Activated naive CD4-positive, alpha-beta T cell treated with anti-CD3 and anti-CD28 coated beads, Interleukin-2, amount 50 U/mL, for 24 hours (primary cell): Measurements from ENCODE around the gene PPP4R2.

Source experiments
- H3K27ac Mint-ChIP-seq: one replicate; pipeline ENCODE4 v1.8.0; 2021; ENCODE audit warnings: mild to moderate bottlenecking, mixed read lengths
- H3K27me3 Mint-ChIP-seq: one replicate; pipeline ENCODE4 v1.8.0; 2021; ENCODE audit warnings: mixed read lengths
- H3K36me3 Mint-ChIP-seq: one replicate; pipeline ENCODE4 v1.8.0; 2021; ENCODE audit warnings: mixed read lengths
- H3K4me1 Mint-ChIP-seq: one replicate; pipeline ENCODE4 v1.8.0; 2021; ENCODE audit warnings: mixed read lengths
- H3K4me3 Mint-ChIP-seq: one replicate; pipeline ENCODE4 v1.8.0; 2021; ENCODE audit warnings: mild to moderate bottlenecking, mixed read lengths
- H3K9me3 Mint-ChIP-seq: one replicate; pipeline ENCODE4 v1.8.0; 2021; ENCODE audit warnings: mixed read lengths

PPP4R2 gene

GRCh38 chr3:73068419-73068818 is 71.8 kb downstream of the PPP4R2 start:
- Mint-ChIP-seq H3K27ac (no peak overlapping the region), H3K36me3 (peaks cover 10% of the 10 kb centered on the region)

DNA sequence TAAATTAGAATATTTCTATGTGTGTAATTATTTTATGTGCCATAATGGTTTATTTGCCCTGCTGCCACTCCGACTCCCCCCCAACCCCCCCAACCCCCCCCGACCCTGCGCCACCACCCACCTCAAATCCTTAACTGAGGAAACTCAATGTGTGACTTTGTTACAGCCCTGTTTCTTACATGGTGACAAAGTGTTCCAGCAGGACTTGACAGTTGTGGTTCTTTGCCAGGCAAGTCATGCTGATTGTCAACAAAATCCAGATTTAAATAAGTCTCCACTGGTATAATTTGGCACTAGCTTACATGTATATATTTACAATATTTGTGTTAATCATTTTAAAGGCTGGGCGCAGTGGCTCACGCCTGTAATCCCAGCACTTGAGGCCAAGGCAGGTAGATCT is 72.6 kb downstream of the PPP4R2 start:
- H3K27me3 Mint-ChIP-seq, result no peaks in the 10 kb centered on the region
- H3K36me3 Mint-ChIP-seq, result peaks cover 10% of the 10 kb centered on the region
- H3K27ac Mint-ChIP-seq, result no peak overlapping the region
- no peaks in the 10 kb centered on the region for H3K9me3 Mint-ChIP-seq
- peaks cover 21% of the 10 kb centered on the region for H3K4me1 Mint-ChIP-seq
- no peak overlapping the region for H3K4me3 Mint-ChIP-seq

More at GRCh38 chr3:73068419-73068818, 71.8 kb downstream of the PPP4R2 start:
- Mint-ChIP-seq H3K4me1 (peaks cover 21% of the 10 kb centered on the region), H3K4me3 (no peak overlapping the region), H3K9me3 (no peaks in the 10 kb centered on the region), H3K27me3 (no peaks in the 10 kb centered on the region)

DNA sequence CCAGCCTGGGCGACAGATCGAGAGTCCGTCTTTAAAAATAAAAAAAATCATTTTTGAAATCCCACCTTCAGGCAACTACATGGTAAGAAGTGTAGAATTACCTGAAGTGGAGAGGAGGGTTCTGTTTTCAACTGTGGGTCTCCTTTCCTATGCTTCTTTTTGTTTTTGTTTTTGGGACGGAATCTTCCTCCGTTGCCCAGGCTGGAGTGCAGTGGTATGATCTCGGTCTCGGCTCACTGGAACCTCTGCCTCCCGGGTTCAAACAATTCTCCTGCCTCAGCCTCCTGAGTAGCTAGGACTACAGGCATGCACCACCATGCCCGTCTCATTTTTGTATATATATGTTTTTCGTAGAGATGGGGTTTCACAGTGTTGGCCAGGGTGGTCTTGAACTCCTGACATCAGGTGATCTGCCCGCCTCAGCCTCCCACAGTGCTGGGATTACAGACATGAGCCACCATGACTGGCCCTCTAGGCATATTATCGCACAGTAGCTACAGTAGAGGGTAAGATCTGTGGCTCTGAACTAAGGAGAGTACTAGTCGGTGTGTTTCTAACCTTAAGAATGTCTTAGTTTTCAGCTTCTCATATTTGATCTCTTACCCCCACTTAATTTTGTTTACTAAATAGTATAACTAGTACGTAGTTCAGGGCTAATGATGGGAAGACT is 73.3 kb downstream of the PPP4R2 start:
- H3K27me3 Mint-ChIP-seq, result no peaks in the 10 kb centered on the region
- peaks cover 6% of the 10 kb centered on the region for H3K36me3 Mint-ChIP-seq
- no peak overlapping the region for H3K4me3 Mint-ChIP-seq
- no peak overlapping the region for H3K27ac Mint-ChIP-seq
- no peaks in the 10 kb centered on the region for H3K9me3 Mint-ChIP-seq
- H3K4me1 Mint-ChIP-seq, result peaks cover 21% of the 10 kb centered on the region

DNA sequence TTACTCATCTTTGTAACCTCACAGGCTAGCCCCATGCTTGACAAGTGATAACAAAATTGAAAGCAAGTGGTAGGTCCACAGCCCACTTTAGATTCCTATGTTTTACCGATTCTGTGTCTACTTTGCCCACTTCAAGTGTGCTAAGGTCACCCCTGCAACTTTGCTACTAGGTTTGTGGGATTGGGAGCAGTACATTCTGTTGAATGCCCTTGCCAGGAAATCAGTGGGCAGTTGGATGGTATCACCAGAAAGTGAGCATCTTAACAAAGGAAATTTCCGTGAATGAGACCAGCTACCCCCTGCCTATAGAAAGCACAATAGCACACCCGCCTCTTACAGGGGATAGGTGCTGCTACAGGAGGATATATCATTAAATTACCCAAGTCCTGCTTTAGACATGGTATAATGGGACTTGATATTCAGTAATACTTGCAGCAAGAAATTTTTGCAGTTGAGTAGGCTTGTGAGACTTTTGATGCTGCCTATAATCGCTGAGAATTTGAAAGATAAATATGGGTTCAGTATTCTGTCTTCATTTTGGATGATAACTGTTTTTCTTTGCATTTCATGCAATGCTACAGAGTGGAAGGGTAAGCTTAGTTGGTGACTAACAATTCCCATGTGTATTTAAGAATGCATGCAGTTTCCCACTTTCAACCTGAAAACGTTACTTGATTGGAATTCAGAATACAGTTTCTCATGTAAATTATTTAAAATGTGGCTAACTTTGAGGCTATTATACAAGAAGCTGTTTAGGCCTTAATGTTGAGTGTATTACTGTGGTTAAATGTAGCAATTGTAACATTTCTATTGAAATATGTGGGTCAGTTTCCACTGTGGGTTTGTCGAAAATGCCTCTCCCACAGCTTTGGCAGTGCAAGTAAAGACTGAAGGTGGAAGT is 74.3 kb downstream of the PPP4R2 start:
- H3K9me3 Mint-ChIP-seq, result no peaks in the 10 kb centered on the region
- no peak overlapping the region for H3K4me3 Mint-ChIP-seq
- H3K36me3 Mint-ChIP-seq, result peaks cover 1% of the 10 kb centered on the region
- no peak overlapping the region for H3K27ac Mint-ChIP-seq
- peaks cover 21% of the 10 kb centered on the region for H3K4me1 Mint-ChIP-seq
- H3K27me3 Mint-ChIP-seq, result no peaks in the 10 kb centered on the region

- peak overlapping the region; percentile 71 for H3K27ac Mint-ChIP-seq
- no peaks in the 10 kb centered on the region for H3K9me3 Mint-ChIP-seq
- no peaks in the 10 kb centered on the region for H3K36me3 Mint-ChIP-seq
- no peaks in the 10 kb centered on the region for H3K27me3 Mint-ChIP-seq
- H3K4me3 Mint-ChIP-seq, result no peak overlapping the region
- H3K4me1 Mint-ChIP-seq, result peaks cover 21% of the 10 kb centered on the region
Observed at GRCh38 chr3:73071952-73072351, 75.3 kb downstream of the PPP4R2 start.

DNA sequence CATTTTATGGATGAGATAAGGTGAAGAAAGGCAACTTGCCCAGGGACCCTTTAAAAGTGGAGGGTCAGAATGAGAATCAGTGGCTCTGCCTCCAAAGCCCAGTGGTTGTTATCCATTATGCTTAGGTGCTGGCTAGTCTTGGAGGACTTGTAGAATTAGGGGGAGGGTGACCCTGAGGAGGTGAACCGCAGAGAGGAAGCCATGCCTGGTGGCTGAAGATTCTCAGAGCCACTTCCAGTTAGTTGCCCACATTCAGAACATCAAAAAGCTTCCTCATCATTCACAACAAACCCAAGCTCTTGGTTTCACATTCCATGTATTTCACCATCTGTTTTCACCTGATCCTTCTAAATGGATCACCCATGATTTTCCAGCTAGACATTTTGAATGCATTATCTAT is 76.0 kb downstream of the PPP4R2 start:
- no peaks in the 10 kb centered on the region for H3K27me3 Mint-ChIP-seq
- H3K9me3 Mint-ChIP-seq, result no peaks in the 10 kb centered on the region
- H3K27ac Mint-ChIP-seq, result no peak overlapping the region
- H3K4me1 Mint-ChIP-seq, result peaks cover 21% of the 10 kb centered on the region
- H3K4me3 Mint-ChIP-seq, result no peak overlapping the region
- no peaks in the 10 kb centered on the region for H3K36me3 Mint-ChIP-seq

DNA sequence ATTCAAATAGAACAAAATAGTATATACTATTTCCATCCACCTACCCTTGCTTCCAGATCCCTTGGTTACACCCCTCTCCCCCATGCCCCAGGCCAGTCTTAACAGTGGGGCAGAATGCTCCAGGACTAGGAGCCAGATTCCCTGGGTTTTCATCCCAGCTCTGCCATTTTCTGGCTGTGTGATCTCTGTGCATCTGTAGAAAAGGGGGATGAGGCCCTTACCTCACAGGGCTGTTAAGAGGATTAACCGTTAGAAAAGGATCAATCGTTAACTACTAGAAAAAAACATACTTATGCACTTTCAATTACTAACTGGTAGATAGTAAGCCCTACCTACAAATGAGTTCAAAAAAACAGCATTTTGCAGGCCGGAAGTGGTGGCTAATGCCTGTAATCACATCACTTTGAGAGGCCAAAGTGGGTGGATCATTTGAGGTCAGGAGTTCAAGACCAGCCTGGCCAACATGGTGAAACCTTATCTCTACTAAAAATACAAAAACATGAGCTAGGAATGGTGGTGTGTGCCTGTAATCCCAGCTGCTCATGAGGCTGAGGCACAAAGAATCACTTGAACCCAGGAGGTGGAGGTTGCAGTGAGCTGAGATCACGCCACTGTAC is 76.6 kb downstream of the PPP4R2 start:
- no peaks in the 10 kb centered on the region for H3K36me3 Mint-ChIP-seq
- no peaks in the 10 kb centered on the region for H3K9me3 Mint-ChIP-seq
- H3K4me3 Mint-ChIP-seq, result no peak overlapping the region
- no peak overlapping the region for H3K27ac Mint-ChIP-seq
- peaks cover 21% of the 10 kb centered on the region for H3K4me1 Mint-ChIP-seq
- H3K27me3 Mint-ChIP-seq, result no peaks in the 10 kb centered on the region

GRCh38 chr3:73074781-73075180 is 78.2 kb downstream of the PPP4R2 start:
- no peaks in the 10 kb centered on the region for H3K27me3 Mint-ChIP-seq
- H3K4me1 Mint-ChIP-seq, result peaks cover 21% of the 10 kb centered on the region
- H3K27ac Mint-ChIP-seq, result no peak overlapping the region
- H3K36me3 Mint-ChIP-seq, result no peaks in the 10 kb centered on the region
- no peaks in the 10 kb centered on the region for H3K9me3 Mint-ChIP-seq
- no peak overlapping the region for H3K4me3 Mint-ChIP-seq

- Mint-ChIP-seq H3K4me1 (no peaks in the 10 kb centered on the region), H3K27ac (no peak overlapping the region), H3K4me3 (no peak overlapping the region), H3K27me3 (no peaks in the 10 kb centered on the region), H3K36me3 (no peaks in the 10 kb centered on the region), H3K9me3 (no peaks in the 10 kb centered on the region)
Observed at GRCh38 chr3:73080216-73080966, 83.8 kb downstream of the PPP4R2 start.

- Mint-ChIP-seq H3K4me3 (no peak overlapping the region), H3K27ac (no peak overlapping the region), H3K9me3 (no peaks in the 10 kb centered on the region), H3K36me3 (no peaks in the 10 kb centered on the region), H3K4me1 (peaks cover 4% of the 10 kb centered on the region), H3K27me3 (no peaks in the 10 kb centered on the region)
Observed at GRCh38 chr3:73081140-73081539, 84.5 kb downstream of the PPP4R2 start.

DNA sequence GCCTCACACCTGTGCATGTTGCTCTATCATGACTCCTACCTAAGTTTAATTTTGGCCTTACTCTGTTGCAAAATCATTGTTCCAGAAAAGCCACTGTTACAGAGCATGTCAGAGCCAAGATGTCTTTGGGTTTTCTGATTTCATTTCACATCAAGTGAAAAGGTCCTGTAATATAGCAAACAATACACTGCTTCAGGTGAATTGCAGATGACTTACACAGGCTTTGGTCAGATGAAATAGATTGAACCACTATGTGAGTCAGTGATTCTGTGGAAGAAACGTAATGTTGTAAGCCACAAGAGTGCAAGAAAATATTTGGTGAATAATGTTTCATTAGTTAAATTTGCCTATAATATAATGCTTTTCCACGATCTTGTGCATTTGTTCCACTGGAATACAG is 87.6 kb downstream of the PPP4R2 start:
- no peaks in the 10 kb centered on the region for H3K9me3 Mint-ChIP-seq
- H3K4me1 Mint-ChIP-seq, result peaks cover 9% of the 10 kb centered on the region
- no peaks in the 10 kb centered on the region for H3K36me3 Mint-ChIP-seq
- no peaks in the 10 kb centered on the region for H3K27me3 Mint-ChIP-seq
- H3K27ac Mint-ChIP-seq, result no peak overlapping the region
- H3K4me3 Mint-ChIP-seq, result no peak overlapping the region

- no peaks in the 10 kb centered on the region for H3K9me3 Mint-ChIP-seq
- peaks cover 9% of the 10 kb centered on the region for H3K4me1 Mint-ChIP-seq
- H3K27me3 Mint-ChIP-seq, result no peaks in the 10 kb centered on the region
- H3K36me3 Mint-ChIP-seq, result no peaks in the 10 kb centered on the region
- peak overlapping the region; percentile 51 for H3K4me3 Mint-ChIP-seq
- H3K27ac Mint-ChIP-seq, result peak overlapping the region; percentile 31
Observed at GRCh38 chr3:73086071-73086494, 89.5 kb downstream of the PPP4R2 start.

DNA sequence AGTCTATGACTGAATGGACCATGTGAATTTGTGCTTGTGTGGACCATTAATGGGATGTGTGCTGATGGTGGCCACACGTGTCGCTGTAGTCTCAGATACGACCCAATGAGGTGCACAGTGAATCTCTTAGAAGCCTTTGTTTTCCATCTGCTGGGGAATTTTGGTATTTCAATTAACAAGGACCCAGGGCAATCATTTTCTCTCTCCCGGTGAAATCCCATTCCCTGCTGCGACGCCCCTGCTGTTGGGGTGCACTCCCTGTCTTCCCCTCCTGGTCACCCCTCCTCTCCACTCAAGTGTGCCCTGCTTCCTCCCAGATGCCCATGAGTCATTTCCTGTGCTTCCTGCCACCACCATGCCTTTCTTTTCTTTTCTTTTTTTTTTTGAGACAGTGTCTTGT is 97.5 kb downstream of the PPP4R2 start:
- no peaks in the 10 kb centered on the region for H3K9me3 Mint-ChIP-seq
- H3K4me1 Mint-ChIP-seq, result peaks cover 7% of the 10 kb centered on the region
- no peak overlapping the region for H3K4me3 Mint-ChIP-seq
- no peaks in the 10 kb centered on the region for H3K36me3 Mint-ChIP-seq
- no peak overlapping the region for H3K27ac Mint-ChIP-seq
- no peaks in the 10 kb centered on the region for H3K27me3 Mint-ChIP-seq

GRCh38 chr3:73094951-73095350 is 98.3 kb downstream of the PPP4R2 start:
- Mint-ChIP-seq H3K27me3 (no peaks in the 10 kb centered on the region), H3K27ac (no peak overlapping the region), H3K9me3 (no peaks in the 10 kb centered on the region), H3K4me3 (no peak overlapping the region), H3K36me3 (no peaks in the 10 kb centered on the region), H3K4me1 (peaks cover 7% of the 10 kb centered on the region)

DNA sequence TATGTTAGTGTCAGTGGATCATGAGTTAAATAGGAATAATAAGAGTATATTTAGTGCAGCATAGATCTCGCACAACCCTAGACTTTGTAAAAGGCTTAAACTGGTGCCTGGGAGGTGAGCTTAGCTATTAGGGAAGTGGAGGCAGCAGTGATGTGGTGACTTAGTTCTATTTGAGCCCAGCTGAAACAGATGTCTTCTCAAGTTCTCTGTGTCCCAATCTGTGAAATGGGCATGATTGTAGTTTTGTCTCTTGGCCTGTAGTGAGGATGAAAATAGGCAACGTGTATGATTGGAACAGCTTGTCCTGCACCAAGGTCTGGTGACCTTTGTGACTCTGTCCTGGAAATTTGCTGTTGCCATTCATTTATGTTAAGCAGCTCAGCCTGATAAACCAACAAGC is 99.6 kb downstream of the PPP4R2 start:
- no peaks in the 10 kb centered on the region for H3K36me3 Mint-ChIP-seq
- no peak overlapping the region for H3K4me3 Mint-ChIP-seq
- H3K27me3 Mint-ChIP-seq, result no peaks in the 10 kb centered on the region
- H3K27ac Mint-ChIP-seq, result no peak overlapping the region
- H3K9me3 Mint-ChIP-seq, result no peaks in the 10 kb centered on the region
- H3K4me1 Mint-ChIP-seq, result peaks cover 7% of the 10 kb centered on the region
